ENCODE measurements around the gene GAL3ST1.

The GAL3ST1 gene

DNA sequence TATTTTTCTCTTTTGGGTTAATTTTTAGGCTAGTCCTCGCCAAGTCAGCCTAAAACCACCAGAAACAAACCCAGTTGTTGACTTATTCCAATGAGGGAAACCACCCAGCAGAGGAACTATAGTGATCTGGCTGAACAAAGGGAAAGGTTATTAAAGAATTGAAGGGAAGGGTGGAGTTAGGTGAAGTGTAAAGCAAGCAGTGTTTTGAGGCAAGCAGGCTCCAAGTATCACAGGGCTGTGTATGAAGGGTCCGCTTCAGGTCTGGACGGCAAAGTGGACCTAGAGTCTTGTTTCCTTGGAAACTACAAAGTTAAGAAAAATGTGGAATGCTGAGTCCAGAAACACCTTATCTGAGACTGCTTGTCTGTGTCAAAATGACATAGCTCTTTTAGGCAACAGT, 29.3 kb upstream of the GAL3ST1 start:
- intact Hi-C loops (cut with DNase I; ENCODE audit: low total_unique reads) = no loop called here
- H3K36me3 ChIP-seq = no peaks in the 10 kb centered on the region
- H3K27me3 ChIP-seq = peaks cover 0 to 4% of the 10 kb centered on the region in 2 donors
- H3K27ac ChIP-seq = no peak overlapping the region
- TF ChIP-seq, protein P1, sequence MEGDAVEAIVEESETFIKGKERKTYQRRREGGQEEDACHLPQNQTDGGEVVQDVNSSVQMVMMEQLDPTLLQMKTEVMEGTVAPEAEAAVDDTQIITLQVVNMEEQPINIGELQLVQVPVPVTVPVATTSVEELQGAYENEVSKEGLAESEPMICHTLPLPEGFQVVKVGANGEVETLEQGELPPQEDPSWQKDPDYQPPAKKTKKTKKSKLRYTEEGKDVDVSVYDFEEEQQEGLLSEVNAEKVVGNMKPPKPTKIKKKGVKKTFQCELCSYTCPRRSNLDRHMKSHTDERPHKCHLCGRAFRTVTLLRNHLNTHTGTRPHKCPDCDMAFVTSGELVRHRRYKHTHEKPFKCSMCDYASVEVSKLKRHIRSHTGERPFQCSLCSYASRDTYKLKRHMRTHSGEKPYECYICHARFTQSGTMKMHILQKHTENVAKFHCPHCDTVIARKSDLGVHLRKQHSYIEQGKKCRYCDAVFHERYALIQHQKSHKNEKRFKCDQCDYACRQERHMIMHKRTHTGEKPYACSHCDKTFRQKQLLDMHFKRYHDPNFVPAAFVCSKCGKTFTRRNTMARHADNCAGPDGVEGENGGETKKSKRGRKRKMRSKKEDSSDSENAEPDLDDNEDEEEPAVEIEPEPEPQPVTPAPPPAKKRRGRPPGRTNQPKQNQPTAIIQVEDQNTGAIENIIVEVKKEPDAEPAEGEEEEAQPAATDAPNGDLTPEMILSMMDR (IDR thresholded peaks at IDR 0.05) = no peak
- no peak for DNase-seq
- H3K4me3 ChIP-seq = no peak overlapping the region
- H3K9me3 ChIP-seq = no peaks in the 10 kb centered on the region
- peaks cover 0 to 27% (median 14%) of the 10 kb centered on the region in 4 donors for H3K4me1 ChIP-seq

DNA sequence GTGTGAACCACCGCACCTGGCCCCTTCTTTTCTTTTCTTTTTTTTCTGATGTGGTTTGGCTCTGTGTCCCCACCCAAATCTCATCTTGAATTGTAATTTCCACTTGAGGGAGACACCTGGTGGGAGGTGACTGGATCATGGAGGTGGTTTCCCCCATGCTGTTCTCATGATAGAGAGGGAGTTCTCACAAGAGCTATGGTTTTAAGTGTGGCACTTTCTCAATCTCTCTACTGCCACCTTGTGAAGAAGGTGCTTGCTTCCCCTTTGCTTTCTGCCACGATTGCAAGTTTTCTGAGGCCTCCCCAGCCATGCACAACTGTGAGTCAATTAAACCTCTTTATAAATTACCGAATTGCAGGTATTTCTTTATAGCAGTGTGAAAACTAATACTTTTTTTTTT, 27.6 kb upstream of the GAL3ST1 start:
- TF ChIP-seq, protein P1 (IDR thresholded peaks at IDR 0.05) = no peak
- no peak overlapping the region for H3K27ac ChIP-seq
- no peaks in the 10 kb centered on the region for H3K9me3 ChIP-seq
- DNase-seq = no peak
- no peaks in the 10 kb centered on the region for H3K36me3 ChIP-seq
- peaks cover 0 to 4% of the 10 kb centered on the region in 2 donors for H3K27me3 ChIP-seq
- H3K4me1 ChIP-seq = peaks cover 0 to 17% (median 10%) of the 10 kb centered on the region in 4 donors
- intact Hi-C loops (cut with DNase I; ENCODE audit: low total_unique reads) = no loop called here
- no peak overlapping the region for H3K4me3 ChIP-seq

DNA sequence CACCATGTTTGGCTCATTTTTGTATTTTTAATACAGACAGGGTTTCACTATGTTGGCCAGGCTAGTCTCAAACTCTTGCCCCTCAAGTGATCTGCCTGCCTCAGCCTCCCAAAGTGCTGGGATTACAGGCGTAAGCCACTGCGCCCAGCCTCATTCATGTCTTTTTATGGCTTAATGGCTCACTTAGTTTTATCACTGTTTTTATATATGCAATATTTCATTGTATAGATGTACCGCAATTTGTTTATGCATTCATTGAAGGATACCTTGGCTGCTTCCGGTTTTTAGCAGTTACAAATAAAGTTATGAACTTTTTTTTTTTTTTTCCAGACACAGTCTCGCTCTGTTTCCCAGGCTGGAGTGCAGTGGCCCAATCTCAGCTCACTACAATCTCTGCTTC, 27.0 kb upstream of the GAL3ST1 start:
- Histone ChIP-seq H3K9me3 (no peaks in the 10 kb centered on the region), H3K4me3 (no peak overlapping the region), H3K36me3 (no peaks in the 10 kb centered on the region), H3K27ac (no peak overlapping the region), H3K4me1 (peaks cover 0 to 11% (median 8%) of the 10 kb centered on the region in 4 donors), H3K27me3 (peaks cover 0 to 4% of the 10 kb centered on the region in 2 donors)
- DNase-seq = no peak
- TF ChIP-seq, protein P1 (IDR thresholded peaks at IDR 0.05) = no peak
- intact Hi-C loops (cut with DNase I; ENCODE audit: low total_unique reads) = no loop called here

DNA sequence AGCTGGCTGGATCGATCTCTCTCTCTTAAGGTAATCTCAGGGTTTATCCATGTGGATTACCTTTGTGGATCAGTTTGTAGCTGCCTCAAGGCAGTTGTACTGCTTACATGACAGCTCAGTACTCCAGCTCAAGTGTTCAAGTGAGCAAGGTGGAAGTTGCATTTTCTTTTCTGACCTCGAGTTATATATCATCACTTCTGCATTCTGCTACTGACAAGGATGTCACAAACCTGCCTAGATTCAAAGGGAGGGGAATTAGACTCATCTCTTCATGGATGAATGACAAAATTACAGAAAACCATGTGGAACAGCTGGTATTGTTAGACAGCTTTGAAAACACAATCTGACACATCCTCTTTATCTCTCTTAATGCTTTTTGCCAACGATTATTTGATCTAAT, 26.5 kb upstream of the GAL3ST1 start:
- TF ChIP-seq, protein P1 (IDR thresholded peaks at IDR 0.05) = no peak
- Histone ChIP-seq H3K4me1 (peaks cover 0 to 6% (median 4%) of the 10 kb centered on the region in 4 donors), H3K4me3 (no peak overlapping the region), H3K27me3 (peaks cover 0 to 4% of the 10 kb centered on the region in 2 donors), H3K36me3 (no peaks in the 10 kb centered on the region), H3K9me3 (no peaks in the 10 kb centered on the region), H3K27ac (no peak overlapping the region)
- intact Hi-C loops (cut with DNase I; ENCODE audit: low total_unique reads) = no loop called here
- no peak for DNase-seq

DNA sequence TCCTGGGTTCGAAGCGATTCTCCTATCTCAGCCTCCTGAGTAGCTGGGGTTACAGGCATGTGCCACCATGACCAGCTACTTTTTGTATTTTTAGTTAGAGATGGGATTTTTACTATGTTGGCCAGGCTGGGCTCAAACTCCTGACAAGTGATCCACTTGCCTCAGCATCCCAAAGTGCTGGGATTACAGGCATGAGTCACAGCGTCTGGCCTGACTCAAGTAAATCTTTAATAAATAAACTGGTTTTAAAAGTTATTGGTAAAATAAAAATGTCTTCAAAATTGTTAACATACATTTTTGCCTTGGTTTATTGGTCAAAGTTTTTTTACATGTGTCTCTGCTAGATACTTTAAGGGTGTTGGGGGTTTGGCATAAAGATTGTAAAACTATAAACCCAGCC, 24.5 kb upstream of the GAL3ST1 start:
- Histone ChIP-seq H3K4me1 (no peaks in the 10 kb centered on the region), H3K4me3 (no peak overlapping the region), H3K27ac (no peak overlapping the region), H3K9me3 (no peaks in the 10 kb centered on the region), H3K36me3 (no peaks in the 10 kb centered on the region), H3K27me3 (peaks cover 0 to 4% of the 10 kb centered on the region in 2 donors)
- DNase-seq = no peak
- intact Hi-C loops (cut with DNase I; ENCODE audit: low total_unique reads) = no loop called here
- TF ChIP-seq, protein P1 (IDR thresholded peaks at IDR 0.05) = no peak

DNA sequence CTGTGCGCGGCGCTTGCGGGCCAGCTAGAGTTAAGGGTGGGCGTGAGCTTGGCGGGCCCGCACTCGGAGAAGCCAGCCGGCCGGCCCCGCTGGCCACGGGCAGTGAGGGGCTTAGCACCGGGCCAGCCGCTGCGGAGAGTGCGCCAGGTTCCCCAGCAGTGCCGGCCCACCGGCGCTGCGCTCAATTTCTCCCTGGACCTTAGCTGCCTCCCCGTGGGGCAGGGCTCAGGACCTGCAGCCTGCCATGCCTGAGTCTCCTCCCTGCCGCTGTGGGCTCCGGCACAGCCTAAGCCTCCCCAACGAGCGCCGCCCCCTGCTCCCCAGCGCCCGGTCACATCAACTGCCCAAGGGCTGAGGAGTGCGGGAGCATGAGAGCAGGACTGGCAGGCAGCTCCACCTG, 22.4 kb upstream of the GAL3ST1 start:
- no peak for DNase-seq
- Histone ChIP-seq H3K4me1 (peaks cover 0 to 5% (median 2%) of the 10 kb centered on the region in 4 donors), H3K27ac (no peak overlapping the region), H3K27me3 (peaks cover 0 to 4% of the 10 kb centered on the region in 2 donors), H3K4me3 (no peak overlapping the region), H3K9me3 (no peaks in the 10 kb centered on the region), H3K36me3 (no peaks in the 10 kb centered on the region)
- intact Hi-C loops (cut with DNase I; ENCODE audit: low total_unique reads) = no loop called here
- TF ChIP-seq, protein P1 (IDR thresholded peaks at IDR 0.05) = no peak

Measured in tibial artery (tissue), 4 donors.